Fibroblast of skin of right quadriceps (primary cell): ENCODE results near the gene S100A2.

Experiments
- DNase-seq: peaks from one replicate; pipeline ENCODE4 v3.0.0-alpha.2; 2013

Gene S100A2

GRCh38 chr1:153543736-153544135 lies 21.9 kb downstream of the S100A2 start:
- no peak for DNase-seq

- no peak for DNase-seq
Observed at GRCh38 chr1:153542956-153543711, 22.5 kb downstream of the S100A2 start.

- no peak for DNase-seq
Observed at GRCh38 chr1:153541641-153542590, 23.7 kb downstream of the S100A2 start.

- peak; percentile 59 for DNase-seq
Observed at GRCh38 chr1:153540394-153541361, 25.0 kb downstream of the S100A2 start, which contains the start of gene S100A5. Gene S100A5, minus strand, starts transcription at chr1:153540934. Its CDS starts 743 bp downstream, at chr1:153540191.

- no peak for DNase-seq
Observed at GRCh38 chr1:153539395-153540093, 26.1 kb downstream of the S100A2 start.

- no peak for DNase-seq
Observed at GRCh38 chr1:153538315-153538821, 27.3 kb downstream of the S100A2 start.

- no peak for DNase-seq
Observed at GRCh38 chr1:153537376-153537730, 28.3 kb downstream of the S100A2 start.

GRCh38 chr1:153536671-153537375 lies 28.8 kb downstream of the S100A2 start:
- DNase-seq: no peak

- peak; percentile 89 for DNase-seq
Observed at GRCh38 chr1:153536012-153536670, 29.5 kb downstream of the S100A2 start.

- DNase-seq: no peak
Observed at GRCh38 chr1:153535242-153536011, 30.2 kb downstream of the S100A2 start, which contains the start of gene S100A6. Gene S100A6, minus strand, starts transcription at chr1:153535991. Its CDS starts 652 bp downstream, at chr1:153535339.

GRCh38 chr1:153534925-153535241 lies 30.8 kb downstream of the S100A2 start:
- DNase-seq: no peak

GRCh38 chr1:153534226-153534924 lies 31.3 kb downstream of the S100A2 start:
- DNase-seq: peak; percentile 38

GRCh38 chr1:153533689-153534201 lies 31.9 kb downstream of the S100A2 start:
- DNase-seq: peak; percentile 95

GRCh38 chr1:153532769-153533599 lies 32.7 kb downstream of the S100A2 start:
- DNase-seq: peak; percentile 89

- DNase-seq: no peak
Observed at GRCh38 chr1:153532181-153532580, 33.5 kb downstream of the S100A2 start.

GRCh38 chr1:153531638-153532037 lies 34.0 kb downstream of the S100A2 start:
- DNase-seq: no peak

GRCh38 chr1:153527683-153528040 lies 38.0 kb downstream of the S100A2 start:
- no peak for DNase-seq
